NCI-H345 treated with DMSO at 0.1 percent for 48 hours (cell line): Measurements from ENCODE around the gene ETF1.

Experiments used
- DNase-seq: peaks from one replicate; lab custom pipeline; 2025; ENCODE audit not compliant: unreplicated experiment; lab: John Stamatoyannopoulos, UW

The ETF1 gene

GRCh38 chr5:138563340-138564118, 20.5 kb upstream of the ETF1 start:
- no peak for DNase-seq

- DNase-seq: no peak
Observed at GRCh38 chr5:138560971-138561370, 17.9 kb upstream of the ETF1 start.

- no peak for DNase-seq
Observed at GRCh38 chr5:138559937-138560336, 16.9 kb upstream of the ETF1 start.

GRCh38 chr5:138557677-138558076, 14.6 kb upstream of the ETF1 start:
- no peak for DNase-seq

GRCh38 chr5:138554143-138554542, 11.1 kb upstream of the ETF1 start:
- no peak for DNase-seq

- no peak for DNase-seq
Observed at GRCh38 chr5:138553437-138554095, 10.5 kb upstream of the ETF1 start.

GRCh38 chr5:138552657-138553056, 9.6 kb upstream of the ETF1 start:
- no peak for DNase-seq

- no peak for DNase-seq
Observed at GRCh38 chr5:138549414-138549813, 6.4 kb upstream of the ETF1 start.

GRCh38 chr5:138545919-138546562, 3.0 kb upstream of the ETF1 start:
- no peak for DNase-seq

GRCh38 chr5:138544181-138545134, 1.4 kb upstream of the ETF1 start:
- no peak for DNase-seq

GRCh38 chr5:138543730-138544104, 681 bp upstream of the ETF1 start:
- no peak for DNase-seq

GRCh38 chr5:138542180-138542955, 668 bp downstream of the ETF1 start:
- DNase-seq: no peak

GRCh38 chr5:138541511-138542179, 1.4 kb downstream of the ETF1 start:
- no peak for DNase-seq

GRCh38 chr5:138539791-138540190, 3.2 kb downstream of the ETF1 start:
- DNase-seq: no peak

- DNase-seq: no peak
Observed at GRCh38 chr5:138538943-138539627, 4.0 kb downstream of the ETF1 start.

GRCh38 chr5:138536665-138537315, 6.2 kb downstream of the ETF1 start:
- DNase-seq: no peak

GRCh38 chr5:138536215-138536614, 6.8 kb downstream of the ETF1 start:
- no peak for DNase-seq
